GM19452 (cell line): ENCODE results near the gene RSPO4.
"Not testable (repeated sequence)": the region's sequence is repeated elsewhere in the genome, so short reads cannot be mapped to it uniquely, and the experiment has no call there.

Experiments
- ATAC-seq: cut with Tn5 transposase; IDR thresholded peaks from one replicate; pipeline ENCODE4 v1.9.1; 2021; ENCODE audit not compliant: unreplicated experiment

The RSPO4 gene

DNA sequence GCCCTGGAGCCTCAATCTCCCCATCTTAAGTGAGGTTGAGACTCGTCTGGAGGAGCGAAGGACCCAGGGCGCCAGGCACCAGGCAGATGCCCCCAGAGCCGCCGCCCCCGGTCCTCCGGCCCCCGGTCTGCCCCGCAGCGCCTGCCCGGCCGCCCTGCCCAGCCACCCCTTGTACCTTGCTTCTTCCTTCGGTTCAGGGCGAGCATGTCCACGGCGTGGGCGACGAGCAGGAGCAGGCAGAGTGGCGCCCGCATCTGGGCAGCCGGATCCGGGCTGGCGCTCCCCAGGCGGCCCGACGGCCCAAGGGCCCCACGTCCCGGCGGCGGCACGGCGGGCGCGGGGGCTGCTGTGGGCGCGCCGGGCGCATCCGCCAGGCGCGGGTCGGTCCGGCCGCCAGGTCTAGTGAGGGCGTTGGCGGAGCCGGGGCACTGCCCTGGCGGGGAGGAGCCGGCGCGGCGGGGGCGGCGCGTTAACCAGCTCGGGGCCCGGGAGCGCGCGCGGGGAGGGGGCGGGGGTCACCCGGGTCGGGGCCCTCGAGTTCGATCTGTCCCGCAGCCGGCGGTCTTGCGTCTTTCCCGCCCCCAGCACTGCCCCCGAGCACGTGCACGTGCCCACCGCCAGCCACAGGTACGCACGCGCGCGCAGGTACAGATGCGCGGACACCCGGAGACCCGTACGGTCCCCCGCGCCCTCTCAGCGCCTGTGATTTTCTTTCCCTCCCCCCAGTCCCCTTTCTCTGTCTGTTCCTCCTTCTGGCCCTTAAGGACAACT is at the start of gene RSPO4:
Gene RSPO4 (minus strand): TSS at position 401 of the 771 bp plus-strand sequence. CDS start 147 bp downstream, at position 254.
- no peak for ATAC-seq

DNA sequence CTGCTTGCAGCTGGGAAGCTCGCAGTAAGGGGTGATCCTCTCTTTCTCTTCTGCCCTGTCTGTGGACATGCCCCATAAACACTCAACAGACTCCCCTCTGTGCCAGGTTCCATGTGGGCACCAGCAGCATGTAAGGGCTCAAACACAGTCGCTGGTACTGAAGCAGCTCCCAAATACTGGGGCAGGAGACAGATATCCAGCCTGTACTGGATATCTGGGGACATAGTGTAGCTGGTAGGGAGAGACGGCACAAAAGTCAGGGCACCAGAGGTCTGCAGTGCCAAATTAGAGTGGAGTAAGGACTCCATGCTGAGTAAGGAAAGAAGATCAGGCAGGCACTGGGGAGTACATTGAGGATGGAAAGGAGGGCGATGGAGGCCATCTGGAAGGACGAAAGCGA is 48.3 kb upstream of the RSPO4 start:
- no peak for ATAC-seq

DNA sequence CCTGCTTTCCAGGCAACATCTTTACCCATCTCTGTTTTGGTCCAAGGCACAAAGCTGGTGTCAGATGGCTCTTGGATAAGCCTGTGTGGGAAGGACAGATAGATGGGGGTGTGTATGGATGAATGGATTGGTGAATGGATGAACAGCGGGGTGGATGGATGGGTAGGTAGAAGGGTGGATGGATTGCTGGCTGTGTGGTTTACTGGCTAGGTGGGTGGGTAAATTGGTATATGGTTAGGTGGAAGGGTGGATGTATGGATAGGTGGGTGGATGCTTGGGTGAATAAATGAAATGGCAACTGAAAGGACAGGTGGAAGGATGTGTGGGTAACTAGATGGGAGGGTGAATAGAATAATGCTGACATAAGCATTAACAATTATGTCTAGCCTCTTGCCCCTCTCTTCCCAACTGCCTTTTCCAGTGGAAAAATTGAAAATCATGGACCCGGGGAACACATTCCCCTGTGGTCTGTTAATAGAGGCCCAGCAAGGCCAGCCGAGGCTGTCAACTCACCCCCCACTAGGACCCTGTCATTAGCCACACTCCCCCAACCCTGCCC is 43.8 kb upstream of the RSPO4 start:
- ATAC-seq: no peak

DNA sequence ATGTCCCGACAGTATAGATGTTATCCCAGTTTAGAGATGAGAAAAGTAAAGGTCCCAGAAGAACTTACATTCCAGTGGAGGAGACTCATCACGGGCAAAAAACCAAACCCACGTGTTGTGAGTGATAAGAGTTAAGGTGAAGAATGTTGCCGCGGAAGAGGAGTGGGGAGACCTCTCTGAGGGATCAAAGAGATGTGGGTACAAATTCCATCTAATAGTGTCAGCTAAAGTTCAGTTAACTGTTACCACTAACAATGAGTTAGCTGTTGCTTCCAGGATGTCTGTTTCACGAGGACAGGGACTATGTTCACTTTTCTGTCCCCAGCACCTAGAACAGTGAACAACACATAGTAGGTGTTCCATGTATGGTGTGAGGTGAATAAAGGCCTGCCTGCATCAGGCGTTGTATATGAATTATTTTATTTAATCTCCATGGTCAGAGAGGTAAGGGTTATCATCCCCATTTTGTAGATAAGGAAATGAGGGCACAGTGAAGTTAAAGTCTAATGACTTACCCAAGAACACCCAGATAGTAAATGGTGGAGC is 39.8 kb upstream of the RSPO4 start:
- ATAC-seq: no peak

DNA sequence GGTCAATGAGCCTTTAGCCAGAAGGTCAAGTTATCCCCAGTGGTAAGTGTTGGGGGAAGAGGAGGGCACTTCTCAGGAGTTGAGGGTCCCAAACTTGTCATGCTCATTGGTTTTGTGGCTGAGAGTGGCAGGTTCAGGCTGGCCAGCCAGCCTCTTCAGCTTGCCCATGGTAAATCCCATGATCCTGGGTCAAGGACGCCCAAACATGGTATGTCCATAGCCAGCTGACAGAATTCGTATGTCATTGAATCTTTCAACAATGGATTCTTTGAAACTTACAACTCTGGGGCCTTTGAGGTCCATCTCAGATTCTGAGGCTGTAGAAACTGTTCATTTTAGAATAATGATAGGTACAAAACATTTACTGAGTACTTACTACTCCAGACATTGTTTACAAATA is 36.1 kb upstream of the RSPO4 start:
- no peak for ATAC-seq

DNA sequence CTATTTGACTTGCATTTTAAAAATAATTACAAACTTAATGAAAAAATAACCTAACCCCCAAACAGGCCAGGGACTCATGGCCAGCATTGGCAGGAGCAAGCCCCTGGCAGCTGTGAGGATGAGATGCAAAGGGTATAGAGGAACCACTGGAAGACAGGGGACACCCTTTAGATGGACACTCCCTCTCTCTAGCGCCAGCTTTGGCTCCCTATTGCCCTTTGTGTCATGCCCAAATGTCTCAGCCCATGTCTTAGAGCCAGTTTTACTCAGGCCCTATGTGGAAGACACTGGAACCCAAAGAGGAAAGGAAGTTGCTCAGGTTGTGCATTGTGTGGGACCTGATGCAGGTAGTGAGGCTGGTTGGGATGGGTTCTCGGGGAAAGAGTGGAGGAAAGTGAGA is 34.9 kb upstream of the RSPO4 start:
- no peak for ATAC-seq

DNA sequence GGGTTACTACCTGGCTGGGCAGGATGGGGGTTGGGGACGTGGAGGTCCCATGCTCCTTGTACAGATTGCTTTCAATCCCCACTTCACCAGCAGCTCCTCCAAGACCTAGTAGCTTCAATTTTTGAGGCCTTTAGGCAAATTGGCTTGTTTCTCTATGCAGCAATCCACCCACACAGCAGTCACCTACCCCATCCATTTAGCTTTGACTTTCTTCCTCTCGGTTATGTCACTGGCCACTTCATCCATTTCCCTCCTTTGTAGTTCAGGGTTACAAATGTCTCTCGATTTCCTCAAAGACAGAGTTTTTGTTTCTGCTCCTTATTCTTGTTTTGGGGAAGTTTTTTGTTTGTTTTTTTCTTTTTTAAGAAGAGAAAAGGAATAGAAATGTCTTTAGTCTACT is 33.4 kb upstream of the RSPO4 start:
- no peak for ATAC-seq

DNA sequence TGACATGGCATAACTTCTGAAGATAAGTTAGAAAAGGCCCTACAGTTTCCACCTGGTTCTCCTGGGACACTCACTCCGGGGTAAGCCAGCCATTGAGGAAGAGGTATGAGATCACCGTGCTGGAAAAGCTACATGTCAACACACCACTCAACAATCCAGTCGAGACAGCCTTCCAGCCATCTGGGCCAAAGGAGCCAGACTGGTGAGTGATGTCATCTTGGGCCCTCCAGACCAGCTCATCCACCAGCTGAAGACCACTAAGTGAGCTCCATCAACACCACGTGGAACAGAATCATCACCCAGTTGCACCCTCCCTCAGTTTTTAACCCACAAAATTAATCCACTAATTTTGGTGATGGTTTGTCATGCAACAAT is 32.3 kb upstream of the RSPO4 start:
- ATAC-seq: no peak

DNA sequence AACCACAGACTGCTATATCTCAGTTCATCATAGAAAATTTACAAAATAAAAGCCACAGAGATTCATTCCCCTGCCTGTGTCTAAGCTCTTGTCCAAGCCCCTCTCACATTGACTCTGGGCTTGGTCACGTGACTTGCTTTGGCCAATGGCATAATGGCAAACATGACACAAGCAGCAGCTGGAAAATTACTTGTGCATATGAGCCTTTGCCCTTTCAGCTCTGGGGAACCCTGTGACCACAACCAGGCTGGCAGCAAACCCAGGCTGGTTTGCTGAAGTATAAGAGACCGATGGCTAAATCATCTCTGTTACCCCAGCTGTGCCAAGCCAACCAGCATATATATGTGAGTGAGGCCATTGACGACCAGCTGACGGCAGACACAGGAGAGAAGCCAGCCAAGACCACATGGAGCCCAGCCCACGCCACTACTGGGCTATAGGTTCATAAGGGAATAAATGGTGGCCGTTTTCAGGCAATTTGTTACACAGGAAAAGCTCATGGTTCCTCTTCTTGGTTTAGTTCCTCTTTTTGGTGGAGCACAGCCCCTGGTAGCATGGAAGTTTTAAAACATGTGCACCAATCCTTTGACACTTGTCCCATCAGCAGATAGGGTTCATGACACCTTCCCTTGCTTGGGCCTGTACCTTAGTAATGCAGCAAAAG is 31.8 kb upstream of the RSPO4 start:
- ATAC-seq: no peak

DNA sequence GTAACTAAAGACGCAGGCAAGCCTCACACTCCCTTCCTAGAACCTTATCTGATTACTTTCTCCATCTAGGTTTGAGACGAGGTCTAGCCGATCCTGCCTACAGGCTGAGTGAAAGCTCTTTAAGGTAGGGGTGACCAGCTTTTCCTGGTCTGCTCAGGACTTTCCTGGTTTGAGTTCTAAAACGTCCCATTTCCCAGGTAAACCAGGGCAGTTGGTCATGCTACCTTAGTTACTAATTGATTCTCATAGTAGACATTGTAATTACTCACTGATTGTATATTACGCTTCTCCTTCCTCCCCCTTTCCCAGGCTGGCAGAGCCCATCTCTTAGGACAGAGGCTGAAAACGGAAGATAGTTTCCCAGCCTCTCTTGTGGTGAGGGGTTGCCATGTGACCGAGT is 27.9 kb upstream of the RSPO4 start:
- ATAC-seq: no peak

DNA sequence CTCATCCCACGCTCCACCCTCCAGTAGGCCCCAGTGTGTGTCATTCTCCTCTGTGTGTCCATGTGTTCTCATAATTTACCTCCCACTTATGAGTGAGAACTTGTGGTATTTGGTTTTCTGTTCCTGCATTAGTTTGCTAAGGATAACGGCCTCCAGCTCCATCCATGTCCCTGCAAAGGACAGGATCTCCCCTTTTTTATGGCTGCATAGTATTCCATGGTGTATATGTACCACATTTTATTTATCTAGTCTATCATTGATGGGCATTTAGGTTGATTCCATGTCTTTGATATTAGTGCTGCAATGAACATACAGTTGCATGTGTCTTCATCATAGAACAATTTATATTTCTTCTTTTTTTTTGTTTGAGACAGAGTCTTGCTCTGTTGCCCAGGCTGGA is 24.1 kb upstream of the RSPO4 start:
- not testable (repeated sequence) for ATAC-seq

DNA sequence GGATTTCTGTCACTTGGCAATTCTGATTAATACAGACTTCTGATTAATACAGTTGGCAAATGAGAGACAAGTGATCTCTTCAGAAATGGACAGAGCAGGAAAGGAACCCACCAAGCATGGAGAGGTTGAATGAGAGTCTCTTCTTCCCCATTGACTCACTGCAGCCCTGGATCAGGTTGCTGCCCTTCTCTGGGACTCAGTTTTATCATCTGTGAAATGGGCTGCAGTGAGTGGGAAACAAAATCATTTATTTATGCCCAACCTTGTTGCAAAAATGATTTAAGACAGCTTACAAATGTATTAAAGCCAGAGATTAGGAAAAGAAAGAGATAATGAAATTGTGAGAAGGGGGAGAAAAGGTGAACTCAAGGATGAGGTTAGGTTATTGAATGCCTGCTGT is 20.8 kb upstream of the RSPO4 start:
- ATAC-seq: no peak

DNA sequence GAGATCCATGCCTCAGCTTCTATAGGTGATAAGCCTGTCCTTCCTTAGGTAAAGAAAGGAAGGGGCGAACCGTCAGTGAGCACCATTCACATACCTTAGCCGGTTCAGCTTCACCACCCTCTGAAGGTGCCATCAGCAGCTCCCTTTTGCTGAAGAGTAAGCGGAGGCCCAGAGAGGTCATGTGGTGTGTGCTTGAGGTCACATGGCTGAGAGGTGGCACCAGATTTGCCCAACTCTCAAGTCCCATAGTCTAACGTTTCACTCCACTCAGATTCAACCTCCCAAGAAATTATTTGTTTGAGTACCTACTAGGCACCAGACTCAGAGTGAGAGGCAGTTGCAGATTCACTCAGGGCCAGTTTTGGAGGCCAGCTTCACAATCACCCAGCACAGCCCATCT is 18.5 kb upstream of the RSPO4 start:
- no peak for ATAC-seq

DNA sequence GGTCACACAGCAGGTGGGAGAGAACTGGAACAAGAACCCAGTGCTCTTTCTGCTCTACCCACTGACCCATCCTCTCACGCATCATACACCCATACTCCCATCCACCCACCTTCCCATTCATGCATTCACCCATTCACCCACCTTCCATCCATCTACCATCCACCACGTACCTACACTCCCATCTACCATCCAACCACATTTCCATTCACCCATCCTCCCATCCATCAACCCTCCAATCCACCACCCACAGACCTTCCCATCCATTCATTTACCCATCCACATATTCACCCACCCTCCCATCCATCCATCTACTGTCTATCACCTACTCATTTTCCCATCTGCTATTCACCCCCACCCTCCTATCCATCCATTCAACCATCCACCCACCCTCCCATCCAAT is 17.2 kb upstream of the RSPO4 start:
- no peak for ATAC-seq

DNA sequence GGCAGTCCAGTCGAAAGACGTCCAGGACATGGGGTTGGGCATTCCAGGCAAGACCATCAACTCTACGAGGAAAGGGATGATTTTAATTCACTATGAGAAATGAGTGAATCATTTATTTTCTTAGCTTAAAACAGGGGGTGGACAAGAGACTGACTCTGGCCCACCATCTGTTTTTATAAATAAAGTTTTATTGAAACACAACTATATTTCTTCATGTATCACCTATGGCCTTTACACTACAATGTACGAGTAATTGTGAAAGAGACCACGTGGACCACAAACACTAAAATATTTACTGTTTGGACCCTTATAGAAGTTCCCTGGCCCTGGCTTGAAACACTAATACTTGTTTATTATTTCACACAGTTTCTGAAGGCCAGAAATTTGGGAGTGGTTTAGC is 15.6 kb upstream of the RSPO4 start:
- ATAC-seq: no peak

DNA sequence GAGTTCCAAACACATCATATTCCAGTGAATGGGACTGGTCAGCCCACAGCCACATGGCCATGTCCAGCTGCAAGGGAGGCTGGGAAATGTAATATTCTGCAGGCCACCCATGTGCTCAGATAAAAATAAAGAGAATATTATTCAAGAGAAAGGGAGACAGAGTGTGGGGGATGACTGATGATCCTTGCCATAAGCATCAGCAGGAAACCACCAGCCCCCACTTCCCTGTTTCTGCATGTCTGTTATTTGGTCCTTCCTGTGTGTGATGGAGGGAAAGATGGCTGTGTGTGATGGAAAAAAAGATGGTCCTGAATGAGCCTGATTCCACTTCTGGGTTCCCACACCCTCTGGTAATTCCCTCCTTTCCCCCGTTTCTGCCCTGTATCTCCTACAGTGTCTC is 13.1 kb upstream of the RSPO4 start:
- no peak for ATAC-seq

DNA sequence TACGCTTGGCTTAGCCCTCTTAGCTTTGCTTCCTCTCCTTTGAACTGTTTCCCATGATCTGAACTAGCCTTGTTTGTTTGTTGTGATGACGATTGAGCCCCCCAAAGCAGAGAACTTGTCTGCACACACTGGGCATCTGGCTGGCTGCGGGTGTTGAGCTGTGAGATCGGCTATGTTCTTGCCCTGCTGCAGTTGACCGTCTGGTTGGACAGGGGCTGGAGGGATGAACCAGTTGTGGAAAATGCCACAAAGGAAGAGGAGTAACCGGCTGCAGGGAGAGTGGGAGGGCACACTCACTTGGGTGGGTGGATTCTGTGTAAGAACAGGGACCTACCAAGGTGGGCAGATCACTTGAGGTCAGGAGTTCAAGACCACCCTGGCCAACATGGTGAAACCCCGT is 12.4 kb upstream of the RSPO4 start:
- ATAC-seq: no peak

DNA sequence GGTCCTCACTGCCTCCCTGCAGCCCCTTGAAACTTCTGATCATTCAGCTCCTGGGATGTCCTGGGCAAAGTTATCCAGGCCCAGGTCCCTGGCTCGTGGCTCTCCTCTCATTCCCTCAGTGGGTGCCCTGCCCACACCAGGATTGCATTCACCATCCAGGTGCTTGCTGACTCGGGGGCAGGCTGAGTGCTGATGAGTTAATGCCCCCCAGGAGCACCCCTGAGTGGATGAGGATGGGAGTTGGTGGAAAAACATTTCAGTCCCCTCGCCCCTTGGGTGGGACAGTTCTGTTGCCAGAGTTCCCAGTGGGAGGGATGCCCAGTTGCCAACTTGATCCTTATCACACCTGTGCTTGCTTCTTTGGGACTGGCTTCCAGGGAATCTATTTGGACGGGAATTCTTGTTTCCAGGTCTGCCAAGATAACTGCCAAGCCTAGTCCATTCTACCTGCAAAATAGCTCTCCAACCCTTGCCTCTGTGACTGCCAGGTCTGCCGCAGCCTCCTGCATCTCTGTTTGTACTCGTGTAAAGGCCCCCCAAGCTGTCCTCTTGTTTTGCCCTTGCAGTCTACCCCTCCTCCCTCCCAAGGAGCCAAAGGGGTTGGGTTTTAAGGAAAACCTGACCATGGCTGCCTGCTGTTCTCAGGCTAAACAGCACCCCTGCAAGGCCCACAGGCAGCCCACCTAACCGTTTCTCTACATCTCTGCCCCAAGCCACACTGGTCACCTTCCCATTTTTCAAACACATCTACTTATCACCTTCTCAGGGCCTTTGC is 11.6 kb upstream of the RSPO4 start:
- ATAC-seq: no peak

DNA sequence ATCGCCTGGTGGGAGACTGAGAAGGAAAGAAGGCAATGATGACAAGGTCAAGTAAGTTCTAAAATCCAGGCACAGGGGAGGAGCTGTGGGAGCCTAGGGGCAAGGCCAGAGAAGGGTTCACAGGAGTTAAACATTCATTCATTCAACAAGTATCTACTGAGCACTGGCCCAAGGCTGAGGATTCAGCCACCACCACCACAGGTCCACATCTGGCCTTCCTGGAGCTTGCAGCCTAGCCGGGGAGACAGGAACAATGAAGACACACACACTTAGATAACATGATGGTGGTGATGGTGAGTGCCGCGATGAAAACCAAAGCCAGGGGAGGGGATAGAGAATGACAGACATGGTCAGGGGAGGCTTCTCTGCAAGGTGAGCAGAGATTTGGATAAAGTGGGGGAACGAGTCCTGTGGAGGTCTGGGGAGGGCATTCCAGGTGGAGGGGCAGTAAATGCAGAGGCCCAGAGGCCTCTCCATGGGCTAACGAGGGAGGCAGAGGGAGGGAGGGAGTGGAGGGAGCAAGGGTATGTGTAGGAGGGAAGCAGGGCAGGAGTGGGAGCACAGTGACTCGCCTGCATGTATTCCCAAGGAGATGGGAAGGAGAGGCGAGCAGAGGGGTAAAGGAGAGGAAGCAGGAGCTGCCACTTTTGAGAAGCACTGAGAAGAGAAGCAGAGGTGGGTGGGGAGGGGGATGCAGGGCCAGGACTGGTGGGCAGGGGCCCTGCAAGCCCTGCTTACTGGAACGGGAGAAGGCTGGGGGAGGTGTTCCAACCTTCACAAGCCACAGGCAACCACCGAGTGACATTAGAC is 10.5 kb upstream of the RSPO4 start:
- no peak for ATAC-seq

DNA sequence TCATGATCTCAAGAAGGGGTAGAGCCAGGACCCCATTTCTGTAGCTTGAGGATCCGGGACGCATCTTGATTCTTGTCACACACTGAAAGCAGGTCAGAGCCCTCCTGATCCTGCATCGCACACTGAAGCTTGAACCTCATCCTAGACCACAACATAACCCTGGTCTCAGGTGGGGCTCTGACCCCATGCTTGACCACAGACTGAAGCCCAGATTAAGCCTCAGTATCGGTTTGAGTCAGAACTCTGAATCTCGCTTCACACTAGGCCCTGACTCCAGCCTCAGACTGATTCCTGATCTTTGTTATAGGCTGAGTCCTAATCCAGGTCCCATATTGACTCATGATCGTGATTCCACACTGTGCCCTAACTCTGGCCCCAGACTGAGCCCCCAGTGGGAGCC is 8.5 kb upstream of the RSPO4 start:
- peak; percentile 75 for ATAC-seq
